ENCODE data around the gene OCLN. TPM values are rescaled to one million over a fixed set of nuclear protein-coding genes. Genes with fewer than 3 reads are reported as not detected.

The OCLN gene, protein sequence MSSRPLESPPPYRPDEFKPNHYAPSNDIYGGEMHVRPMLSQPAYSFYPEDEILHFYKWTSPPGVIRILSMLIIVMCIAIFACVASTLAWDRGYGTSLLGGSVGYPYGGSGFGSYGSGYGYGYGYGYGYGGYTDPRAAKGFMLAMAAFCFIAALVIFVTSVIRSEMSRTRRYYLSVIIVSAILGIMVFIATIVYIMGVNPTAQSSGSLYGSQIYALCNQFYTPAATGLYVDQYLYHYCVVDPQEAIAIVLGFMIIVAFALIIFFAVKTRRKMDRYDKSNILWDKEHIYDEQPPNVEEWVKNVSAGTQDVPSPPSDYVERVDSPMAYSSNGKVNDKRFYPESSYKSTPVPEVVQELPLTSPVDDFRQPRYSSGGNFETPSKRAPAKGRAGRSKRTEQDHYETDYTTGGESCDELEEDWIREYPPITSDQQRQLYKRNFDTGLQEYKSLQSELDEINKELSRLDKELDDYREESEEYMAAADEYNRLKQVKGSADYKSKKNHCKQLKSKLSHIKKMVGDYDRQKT
- total RNA-seq, result 3.4 and 4.1 TPM in 2 replicates

DNA sequence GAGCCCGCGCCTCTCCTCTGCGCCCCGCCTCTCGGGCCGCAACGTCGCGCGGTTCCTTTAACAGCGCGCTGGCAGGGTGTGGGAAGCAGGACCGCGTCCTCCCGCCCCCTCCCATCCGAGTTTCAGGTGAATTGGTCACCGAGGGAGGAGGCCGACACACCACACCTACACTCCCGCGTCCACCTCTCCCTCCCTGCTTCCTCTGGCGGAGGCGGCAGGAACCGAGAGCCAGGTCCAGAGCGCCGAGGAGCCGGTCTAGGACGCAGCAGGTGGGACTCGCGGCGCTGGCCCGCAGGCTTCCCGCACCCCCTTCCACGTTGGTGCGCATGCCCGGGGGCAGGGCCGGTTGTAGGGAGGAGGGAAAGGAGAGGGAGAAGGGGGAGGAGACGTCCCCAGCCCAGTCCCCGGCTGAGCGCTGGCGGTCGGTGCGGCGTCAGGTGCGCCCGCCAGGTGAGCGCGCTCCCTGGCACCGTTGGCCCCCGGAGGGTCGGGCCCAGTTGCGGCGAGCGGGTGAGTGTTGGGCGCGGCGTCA lies at the start of gene OCLN:
Gene OCLN (plus strand): TSS at position 400 of the 532 bp plus-strand sequence. CDS start 11,455 bp downstream, outside the sequence.

DNA sequence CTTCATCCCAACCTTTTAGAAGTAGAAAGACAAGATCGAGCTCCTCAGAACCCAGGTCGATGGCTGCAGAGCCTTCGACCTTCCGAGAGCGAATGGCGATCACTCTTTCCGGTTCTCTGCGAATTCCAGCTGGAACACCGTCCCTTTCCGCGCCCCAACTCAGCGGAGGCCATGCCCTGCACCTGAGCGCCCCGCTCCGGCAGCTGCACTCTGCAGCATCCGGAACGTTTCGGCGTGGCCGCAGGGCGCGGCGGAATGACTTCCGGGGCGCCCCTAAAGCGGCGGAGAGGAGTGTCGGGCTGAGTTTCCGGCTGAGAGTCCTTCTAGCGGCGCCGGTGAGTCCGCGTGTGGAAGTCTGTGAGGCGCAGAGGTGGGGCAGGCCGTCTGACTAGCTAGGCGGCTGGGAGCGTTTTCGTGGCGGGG lies 67.3 kb downstream of the OCLN start, which contains the start of gene GTF2H2C:
Gene GTF2H2C (plus strand): TSS at position 284 of the 423 bp plus-strand sequence. CDS start 4,942 bp downstream, outside the sequence.

Other genes with a start within 250 kb of the OCLN start
- 2.6 and 3.3 TPM in 2 replicates for gene CCDC125, start 160.0 kb upstream of the OCLN start, total RNA-seq
- 40.6 and 55.3 TPM in 2 replicates for gene AK6, start 123.3 kb upstream of the OCLN start, total RNA-seq
- gene TAF9, start 123.3 kb upstream of the OCLN start, total RNA-seq, result 79.0 and 89.0 TPM in 2 replicates
- 13.5 and 15.4 TPM in 2 replicates for gene RAD17, start 123.0 kb upstream of the OCLN start, total RNA-seq
- gene MARVELD2, start 77.7 kb upstream of the OCLN start, total RNA-seq, result 1.7 and 2.1 TPM in 2 replicates
- 29.6 and 30.7 TPM in 2 replicates for gene GTF2H2C, start 67.4 kb downstream of the OCLN start, total RNA-seq

Data from endothelial cell of coronary artery (primary cell).